Fibroblast of skin of left quadriceps (primary cell): Measurements from ENCODE around the gene SEMA3B.
A peak's percentile ranks its signal among the peaks of the same experiment; 100 is the strongest.
"Not testable (repeated sequence)": the region's sequence is repeated elsewhere in the genome, so short reads cannot be mapped to it uniquely, and the experiment has no call there.

Experiments used
- DNase-seq, 2 experiments: peaks; one replicate each; pipeline ENCODE4 v3.0.0-alpha.2; 2013; ENCODE audit warnings: low read depth in 2 of 2

Gene SEMA3B

GRCh38 chr3:50258979-50259378 is 10.0 kb upstream of the SEMA3B start:
- no peak for DNase-seq

GRCh38 chr3:50259432-50260026 is 9.4 kb upstream of the SEMA3B start:
- DNase-seq: no peak

- peak; percentile 57 to 62 for DNase-seq
Observed at GRCh38 chr3:50260027-50260941, 8.7 kb upstream of the SEMA3B start.

GRCh38 chr3:50260942-50261441 is 8.0 kb upstream of the SEMA3B start:
- DNase-seq: no peak

- DNase-seq: no peak
Observed at GRCh38 chr3:50261505-50261904, 7.4 kb upstream of the SEMA3B start.

GRCh38 chr3:50262200-50262599 is 6.7 kb upstream of the SEMA3B start:
- DNase-seq: not testable (repeated sequence)

GRCh38 chr3:50262778-50263177 is 6.2 kb upstream of the SEMA3B start:
- DNase-seq: no peak

GRCh38 chr3:50263478-50264382 is 5.2 kb upstream of the SEMA3B start:
- no peak for DNase-seq

- DNase-seq: peak; percentile 96
Observed at GRCh38 chr3:50264383-50264963, 4.5 kb upstream of the SEMA3B start.

GRCh38 chr3:50264964-50265485 is 3.9 kb upstream of the SEMA3B start:
- no peak for DNase-seq

GRCh38 chr3:50265571-50265970 is 3.4 kb upstream of the SEMA3B start:
- no peak for DNase-seq

GRCh38 chr3:50266017-50266416 is 2.9 kb upstream of the SEMA3B start:
- no peak for DNase-seq

GRCh38 chr3:50266836-50267235 is 2.1 kb upstream of the SEMA3B start:
- DNase-seq: no peak

- no peak for DNase-seq
Observed at GRCh38 chr3:50267280-50267913, 1.6 kb upstream of the SEMA3B start.

- no peak for DNase-seq
Observed at GRCh38 chr3:50268276-50268675, 671 bp upstream of the SEMA3B start.

GRCh38 chr3:50269460-50269859 is 513 bp downstream of the SEMA3B start:
- no peak for DNase-seq

GRCh38 chr3:50269977-50270413 is 1.0 kb downstream of the SEMA3B start:
- DNase-seq: no peak

GRCh38 chr3:50270422-50271224 is 1.7 kb downstream of the SEMA3B start:
- DNase-seq: no peak

- no peak for DNase-seq
Observed at GRCh38 chr3:50271314-50271936, 2.5 kb downstream of the SEMA3B start.

- DNase-seq: not testable (repeated sequence)
Observed at GRCh38 chr3:50272538-50272910, 3.6 kb downstream of the SEMA3B start.
